ENCODE measurements around the gene CALD1.

DNA sequence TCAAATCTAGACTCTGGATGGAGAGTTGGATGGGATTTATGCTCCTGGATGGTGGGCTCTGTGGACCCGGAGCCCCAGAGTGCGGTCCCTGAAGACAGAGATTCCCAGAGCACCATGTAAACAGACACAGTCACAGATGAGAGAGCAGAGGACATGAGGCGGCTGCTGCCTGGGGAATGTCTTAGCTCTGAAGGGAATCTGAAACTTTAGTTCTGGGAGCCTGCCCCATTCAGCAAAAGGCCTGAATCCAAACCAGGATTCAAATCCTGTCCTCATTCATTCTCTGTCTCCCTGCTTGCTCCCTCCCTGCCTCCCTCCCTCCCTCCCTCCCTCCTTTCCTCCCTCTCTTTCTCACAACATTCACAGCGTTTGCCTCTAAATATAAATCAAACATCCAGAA, 49.5 kb upstream of the CALD1 start:
- TF ChIP-seq, protein P1, sequence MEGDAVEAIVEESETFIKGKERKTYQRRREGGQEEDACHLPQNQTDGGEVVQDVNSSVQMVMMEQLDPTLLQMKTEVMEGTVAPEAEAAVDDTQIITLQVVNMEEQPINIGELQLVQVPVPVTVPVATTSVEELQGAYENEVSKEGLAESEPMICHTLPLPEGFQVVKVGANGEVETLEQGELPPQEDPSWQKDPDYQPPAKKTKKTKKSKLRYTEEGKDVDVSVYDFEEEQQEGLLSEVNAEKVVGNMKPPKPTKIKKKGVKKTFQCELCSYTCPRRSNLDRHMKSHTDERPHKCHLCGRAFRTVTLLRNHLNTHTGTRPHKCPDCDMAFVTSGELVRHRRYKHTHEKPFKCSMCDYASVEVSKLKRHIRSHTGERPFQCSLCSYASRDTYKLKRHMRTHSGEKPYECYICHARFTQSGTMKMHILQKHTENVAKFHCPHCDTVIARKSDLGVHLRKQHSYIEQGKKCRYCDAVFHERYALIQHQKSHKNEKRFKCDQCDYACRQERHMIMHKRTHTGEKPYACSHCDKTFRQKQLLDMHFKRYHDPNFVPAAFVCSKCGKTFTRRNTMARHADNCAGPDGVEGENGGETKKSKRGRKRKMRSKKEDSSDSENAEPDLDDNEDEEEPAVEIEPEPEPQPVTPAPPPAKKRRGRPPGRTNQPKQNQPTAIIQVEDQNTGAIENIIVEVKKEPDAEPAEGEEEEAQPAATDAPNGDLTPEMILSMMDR (IDR thresholded peaks at IDR 0.05): no peak
- no peak for TF ChIP-seq POLR2A (IDR thresholded peaks at IDR 0.05)
